ENCODE data around the gene FAM222B. TPM values are rescaled to one million over a fixed set of nuclear protein-coding genes. Genes with fewer than 3 reads are reported as not detected.
"Not testable (repeated sequence)": the region's sequence is repeated elsewhere in the genome, so short reads cannot be mapped to it uniquely, and the experiment has no call there.

Gene FAM222B
- total RNA-seq, 1 experiment from 2014 or later, result 18.5 TPM

DNA sequence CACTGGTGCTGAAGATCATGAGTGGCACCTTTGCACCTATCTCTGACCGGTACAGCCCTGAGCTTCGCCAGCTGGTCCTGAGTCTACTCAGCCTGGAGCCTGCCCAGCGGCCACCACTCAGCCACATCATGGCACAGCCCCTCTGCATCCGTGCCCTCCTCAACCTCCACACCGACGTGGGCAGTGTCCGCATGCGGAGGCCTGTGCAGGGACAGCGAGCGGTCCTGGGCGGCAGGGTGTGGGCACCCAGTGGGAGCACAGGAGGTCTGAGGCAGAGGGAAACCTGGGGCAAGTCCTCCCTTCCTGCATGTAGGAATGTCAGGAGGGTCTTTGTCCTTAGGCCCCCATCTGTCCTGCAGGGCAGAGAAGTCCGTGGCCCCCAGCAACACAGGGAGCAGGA is 105.3 kb downstream of the FAM222B start:
- H3K27me3 Mint-ChIP-seq (ENCODE audit: insufficient read depth, unreplicated experiment), result no peaks in the 10 kb centered on the region
- ChIA-PET CTCF (interaction anchor here (0.6 kb wide), 1 partner anchor 10 kb away, joined by 3 read pairs; no protein-coding TSS in a partner anchor), POLR2A (no interaction called here)
- no peak overlapping the region for H3K4me3 Mint-ChIP-seq (ENCODE audit: unreplicated experiment)
- H3K27ac Mint-ChIP-seq (ENCODE audit: low read depth, unreplicated experiment), result no peak overlapping the region
- DNase-seq (ENCODE audit: unreplicated experiment), result no peak
- no peak for TF ChIP-seq CTCF (IDR thresholded peaks at IDR 0.05; ENCODE audit: unreplicated experiment)
- peaks cover 6% of the 10 kb centered on the region for H3K36me3 Mint-ChIP-seq (ENCODE audit: insufficient read depth, unreplicated experiment)
- H3K9me3 Mint-ChIP-seq (ENCODE audit: unreplicated experiment), result no peaks in the 10 kb centered on the region
- H3K4me1 Mint-ChIP-seq (ENCODE audit: insufficient read depth, unreplicated experiment), result peaks cover 2% of the 10 kb centered on the region
- intact Hi-C loops (cut with micrococcal nuclease), result no loop called here
- BruUV-seq (replicated peaks), result no TSS peak

GRCh38 chr17:28735913-28736769 is 106.4 kb downstream of the FAM222B start:
- BruUV-seq (replicated peaks); DNase-seq (ENCODE audit: unreplicated experiment); H3K27me3 Mint-ChIP-seq (ENCODE audit: insufficient read depth, unreplicated experiment); H3K36me3 Mint-ChIP-seq (ENCODE audit: insufficient read depth, unreplicated experiment); H3K27ac Mint-ChIP-seq (ENCODE audit: low read depth, unreplicated experiment); H3K4me1 Mint-ChIP-seq (ENCODE audit: insufficient read depth, unreplicated experiment); intact Hi-C loops (cut with micrococcal nuclease); H3K9me3 Mint-ChIP-seq (ENCODE audit: unreplicated experiment); H3K4me3 Mint-ChIP-seq (ENCODE audit: unreplicated experiment): not testable (repeated sequence)
- ChIA-PET CTCF (interaction anchor here (0.6 to 2.0 kb wide), 5 partner anchors 8 to 16 kb away, joined by 3 to 7 read pairs (median 3); partner anchors contain the start of gene TLCD1), POLR2A (interaction anchor here (0.7 to 18.0 kb wide), 3 partner anchors 11 to 216 kb away, joined by 3 to 1135 read pairs (median 3); partner anchors contain the start of genes RPL23A and TRAF4)

- ChIA-PET POLR2A (interaction anchor here (0.7 to 18.0 kb wide), 4 partner anchors 10 to 217 kb away, joined by 3 to 1135 read pairs (median 3); partner anchors contain the start of genes RPL23A and TRAF4), CTCF (interaction anchor here (0.6 to 2.0 kb wide), 5 partner anchors 8 to 17 kb away, joined by 3 to 7 read pairs (median 3); partner anchors contain the start of gene TLCD1)
- Mint-ChIP-seq H3K27ac (ENCODE audit: low read depth, unreplicated experiment) (no peak overlapping the region), H3K4me3 (ENCODE audit: unreplicated experiment) (no peak overlapping the region), H3K27me3 (ENCODE audit: insufficient read depth, unreplicated experiment) (no peaks in the 10 kb centered on the region), H3K4me1 (ENCODE audit: insufficient read depth, unreplicated experiment) (peaks cover 5% of the 10 kb centered on the region), H3K36me3 (ENCODE audit: insufficient read depth, unreplicated experiment) (peaks cover 6% of the 10 kb centered on the region), H3K9me3 (ENCODE audit: unreplicated experiment) (no peaks in the 10 kb centered on the region)
- BruUV-seq (replicated peaks), result no TSS peak
- no peak for TF ChIP-seq CTCF (IDR thresholded peaks at IDR 0.05; ENCODE audit: unreplicated experiment)
- intact Hi-C loops (cut with micrococcal nuclease), result no loop called here
- DNase-seq (ENCODE audit: unreplicated experiment), result peak; percentile 39
Measured at GRCh38 chr17:28735242-28735722, 107.3 kb downstream of the FAM222B start.

DNA sequence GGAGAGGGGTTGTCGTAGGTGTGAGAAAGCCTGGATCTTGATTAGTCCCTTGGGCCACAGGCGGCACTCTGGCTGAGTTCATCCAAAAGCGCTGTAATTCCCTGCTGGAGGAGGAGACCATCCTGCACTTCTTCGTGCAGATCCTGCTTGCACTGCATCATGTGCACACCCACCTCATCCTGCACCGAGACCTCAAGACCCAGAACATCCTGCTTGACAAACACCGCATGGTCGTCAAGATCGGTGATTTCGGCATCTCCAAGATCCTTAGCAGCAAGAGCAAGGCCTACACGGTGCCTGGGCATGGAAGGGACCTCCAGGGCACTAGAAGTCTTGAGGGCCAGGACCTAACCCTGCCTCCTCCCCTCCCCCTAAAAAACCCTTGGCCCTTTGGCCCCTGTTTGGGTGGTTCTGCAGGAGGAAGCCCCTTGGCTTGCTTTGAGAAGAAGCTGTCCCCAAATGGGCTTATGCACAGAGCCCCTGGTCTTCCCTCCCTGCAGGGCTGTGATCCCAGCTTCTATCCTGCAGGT is 107.8 kb downstream of the FAM222B start:
- no peak for DNase-seq (ENCODE audit: unreplicated experiment)
- ChIA-PET CTCF (interaction anchor here (1.1 to 2.0 kb wide), 4 partner anchors 8 to 17 kb away, joined by 3 to 7 read pairs (median 4); partner anchors contain the start of gene TLCD1), POLR2A (interaction anchor here (1.0 to 18.0 kb wide), 2 partner anchors 10 to 12 kb away, joined by 3 to 1135 read pairs; partner anchors contain the start of gene TRAF4)
- Mint-ChIP-seq H3K9me3 (ENCODE audit: unreplicated experiment) (no peaks in the 10 kb centered on the region), H3K4me1 (ENCODE audit: insufficient read depth, unreplicated experiment) (peaks cover 7% of the 10 kb centered on the region), H3K27me3 (ENCODE audit: insufficient read depth, unreplicated experiment) (no peaks in the 10 kb centered on the region), H3K36me3 (ENCODE audit: insufficient read depth, unreplicated experiment) (peaks cover 6% of the 10 kb centered on the region), H3K27ac (ENCODE audit: low read depth, unreplicated experiment) (no peak overlapping the region), H3K4me3 (ENCODE audit: unreplicated experiment) (no peak overlapping the region)
- TF ChIP-seq CTCF (IDR thresholded peaks at IDR 0.05; ENCODE audit: unreplicated experiment), result no peak
- BruUV-seq (replicated peaks), result no TSS peak
- intact Hi-C loops (cut with micrococcal nuclease), result no loop called here

All from MCF 10A (cell line).